GM18508 (cell line): Measurements from ENCODE around the gene ARHGAP5.

Experiments
- ATAC-seq: cut with Tn5 transposase; IDR thresholded peaks from one replicate; pipeline ENCODE4 v1.9.1; 2021; ENCODE audit warnings: moderate number of reproducible peaks; ENCODE audit not compliant: insufficient read depth, unreplicated experiment

The ARHGAP5 gene

GRCh38 chr14:32077081-32078022 is at the start of gene ARHGAP5:
TSS of gene ARHGAP5 (plus strand) at chr14:32077304. CDS start at chr14:32090670, 13,366 bp downstream.
- ATAC-seq, result no peak

DNA sequence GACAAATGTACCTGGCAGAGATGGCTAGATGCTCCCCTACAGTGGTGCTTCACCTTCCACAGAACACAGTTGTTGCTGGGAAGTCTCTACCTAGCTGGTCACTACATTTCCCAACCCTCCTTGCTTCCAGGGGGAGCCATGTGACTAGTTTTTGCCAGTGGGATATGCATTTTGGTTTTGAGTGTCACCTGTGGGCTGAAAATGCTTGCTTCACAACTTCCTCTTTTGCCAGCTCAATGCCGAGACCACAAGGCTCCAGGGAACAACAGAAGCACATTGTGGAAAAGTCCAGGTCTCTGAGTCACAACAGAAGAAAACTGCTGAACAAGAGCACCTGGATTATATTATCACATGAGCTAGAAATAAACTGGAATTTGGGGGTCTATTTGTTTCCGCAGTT is 48.5 kb upstream of the ARHGAP5 start:
- ATAC-seq, result no peak

DNA sequence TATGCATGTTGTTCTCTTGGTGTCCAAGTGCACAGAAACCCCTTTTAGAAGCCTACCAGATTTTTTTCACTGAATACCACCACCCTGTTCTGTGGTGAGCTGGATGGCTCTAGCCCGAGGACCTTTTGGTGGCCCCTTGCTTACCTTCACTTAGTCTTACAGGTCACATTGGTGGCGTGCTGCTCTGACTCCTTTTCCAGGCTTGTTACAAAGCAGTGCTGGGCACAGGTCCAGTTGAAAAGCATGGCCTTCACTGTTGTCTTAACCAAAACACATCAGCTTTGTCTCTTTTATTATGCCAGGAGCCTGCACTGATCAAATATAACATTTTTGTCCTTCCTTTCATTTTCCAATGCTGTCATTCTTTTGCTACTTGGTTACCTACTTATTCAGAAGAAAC is 43.6 kb upstream of the ARHGAP5 start:
- ATAC-seq, result no peak

GRCh38 chr14:32038876-32039275 is 38.2 kb upstream of the ARHGAP5 start:
- ATAC-seq, result no peak

DNA sequence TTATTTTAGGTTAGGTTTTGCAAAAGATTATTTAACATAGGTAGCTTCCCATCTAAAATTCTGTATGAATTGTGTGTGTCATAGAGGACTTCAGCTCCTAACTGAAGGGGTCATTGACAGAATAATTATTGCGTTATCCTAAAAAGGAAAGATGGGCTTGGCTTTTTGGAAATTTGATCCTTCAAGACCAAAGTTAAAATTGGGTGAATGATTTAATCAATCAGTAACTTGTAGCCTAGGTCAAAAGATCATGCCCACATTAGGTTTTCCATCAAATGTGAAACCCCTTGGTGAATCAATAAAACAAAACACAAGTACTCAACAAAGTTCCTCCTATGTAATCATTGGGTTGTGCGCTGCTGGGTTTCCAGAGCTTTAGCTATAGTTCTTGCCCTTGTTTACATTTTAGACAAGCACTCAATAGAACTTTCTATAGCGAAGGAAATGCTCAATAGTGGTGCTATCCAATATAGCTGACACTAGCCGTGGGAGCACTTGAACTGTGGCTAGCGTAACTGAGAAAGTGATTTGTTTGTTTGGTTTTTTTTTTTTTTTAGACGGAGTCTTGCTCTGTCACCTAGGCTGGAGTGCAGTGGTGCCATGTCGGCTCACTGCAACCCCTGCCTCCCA is 37.6 kb upstream of the ARHGAP5 start:
- no peak for ATAC-seq

DNA sequence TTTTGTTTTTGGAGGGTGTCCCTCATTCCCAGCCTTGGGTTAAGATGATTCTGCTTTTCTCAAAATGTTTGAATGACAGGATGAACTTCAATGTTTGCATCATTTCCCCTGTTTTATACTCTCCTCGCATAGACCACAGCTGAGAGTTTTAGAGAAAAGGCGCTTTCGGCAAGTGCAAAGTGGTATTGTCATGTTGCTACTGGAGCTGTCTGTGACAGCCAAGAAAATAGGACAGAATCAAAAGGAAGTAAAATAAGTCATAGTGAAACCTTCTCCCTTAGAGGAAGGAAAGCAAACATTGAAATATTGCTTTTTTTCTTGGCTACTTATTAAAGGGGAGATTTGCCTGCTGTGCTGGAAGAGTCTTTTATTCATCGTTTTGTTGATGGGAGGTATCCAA is 33.5 kb upstream of the ARHGAP5 start:
- ATAC-seq, result no peak

DNA sequence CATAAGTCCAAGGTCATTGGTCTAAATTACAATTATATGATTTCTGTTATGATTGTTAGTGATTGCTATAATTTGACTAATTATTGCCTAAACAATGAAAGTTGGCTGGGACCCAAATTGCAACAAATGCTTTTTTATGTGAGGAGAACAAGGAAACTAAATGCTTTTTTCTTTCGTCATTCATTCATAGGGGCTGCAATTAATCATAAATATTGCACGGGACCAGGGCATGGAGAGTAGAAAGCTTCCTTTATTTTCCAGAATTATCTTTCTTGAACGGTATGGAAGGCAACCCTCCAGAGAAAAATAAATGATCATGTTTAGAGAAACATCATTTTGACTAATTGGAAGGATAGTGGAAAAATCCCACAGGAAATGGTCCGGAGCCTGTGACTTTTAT is 32.6 kb upstream of the ARHGAP5 start:
- ATAC-seq, result no peak

DNA sequence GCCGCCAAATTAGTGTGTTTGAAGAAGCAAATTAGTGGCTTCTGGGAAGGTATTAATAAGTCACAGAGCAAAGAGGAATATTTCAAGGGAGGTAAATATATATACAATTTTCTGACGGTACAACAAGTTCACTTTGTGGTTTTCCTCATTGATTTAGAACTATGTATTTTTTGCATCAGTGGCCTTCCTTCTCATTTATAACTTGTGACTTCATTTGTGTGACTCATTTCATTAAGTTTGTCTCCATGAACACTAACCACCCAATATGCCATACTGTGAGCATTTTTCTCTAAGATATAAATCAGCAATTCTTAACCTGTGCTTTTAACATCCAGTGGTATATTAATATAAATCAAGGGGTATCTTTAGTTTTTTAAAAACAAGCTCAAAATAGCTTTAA is 29.3 kb upstream of the ARHGAP5 start:
- no peak for ATAC-seq

DNA sequence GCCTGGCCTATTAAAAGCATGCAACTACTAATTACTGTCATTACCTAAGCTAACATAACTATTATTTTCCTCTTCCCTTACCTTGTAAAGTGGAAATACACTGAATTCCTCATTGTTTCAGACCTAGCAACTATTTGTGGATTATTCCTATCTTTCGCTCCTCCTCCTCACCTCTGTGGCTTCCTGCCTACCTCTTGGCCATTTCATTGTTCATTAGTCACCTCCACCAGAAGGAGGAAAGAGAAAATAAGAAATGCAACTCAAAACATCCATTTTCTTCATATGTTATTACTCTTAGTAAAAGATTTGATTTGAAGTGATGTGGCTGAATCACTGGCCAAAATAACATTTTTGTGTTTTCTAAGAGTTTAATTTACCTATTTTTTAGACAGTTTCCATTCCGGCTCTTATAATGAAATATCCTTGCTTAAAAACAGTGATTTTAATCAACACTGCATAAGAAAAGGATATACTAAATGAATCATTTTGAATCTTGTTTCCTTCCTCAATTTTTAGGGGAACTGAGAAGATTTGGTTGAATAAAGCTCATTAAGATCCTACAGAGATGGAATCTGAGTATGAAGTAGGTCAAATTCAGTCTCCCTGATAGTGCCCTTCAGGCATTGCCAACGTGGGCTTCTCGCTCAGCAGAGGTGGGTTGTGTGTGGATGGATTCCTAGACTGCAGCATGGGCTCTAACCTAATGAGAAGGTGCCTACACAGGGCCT is 27.6 kb upstream of the ARHGAP5 start:
- no peak for ATAC-seq

DNA sequence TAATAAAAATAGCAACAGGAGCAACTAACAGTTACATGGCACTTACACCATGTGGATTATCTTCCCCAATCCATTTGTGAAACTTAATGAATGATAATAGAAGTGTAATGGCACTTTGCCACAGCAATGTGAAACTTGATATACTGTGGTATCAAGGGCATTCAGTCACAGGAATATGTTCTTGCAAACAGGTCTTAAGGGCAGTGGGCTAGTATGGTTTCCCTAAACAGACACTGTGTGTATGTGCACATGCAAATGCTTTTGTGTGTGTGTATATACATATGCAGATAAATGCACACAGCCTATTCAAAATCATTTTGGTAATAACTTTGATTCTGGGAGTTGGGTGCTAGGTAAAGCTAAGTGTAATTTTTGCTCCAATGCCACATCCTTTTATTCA is 26.2 kb upstream of the ARHGAP5 start:
- ATAC-seq, result no peak

GRCh38 chr14:32054536-32054935 is 22.6 kb upstream of the ARHGAP5 start:
- ATAC-seq, result no peak

- ATAC-seq, result no peak
Measured at GRCh38 chr14:32055175-32055574, 21.9 kb upstream of the ARHGAP5 start.

DNA sequence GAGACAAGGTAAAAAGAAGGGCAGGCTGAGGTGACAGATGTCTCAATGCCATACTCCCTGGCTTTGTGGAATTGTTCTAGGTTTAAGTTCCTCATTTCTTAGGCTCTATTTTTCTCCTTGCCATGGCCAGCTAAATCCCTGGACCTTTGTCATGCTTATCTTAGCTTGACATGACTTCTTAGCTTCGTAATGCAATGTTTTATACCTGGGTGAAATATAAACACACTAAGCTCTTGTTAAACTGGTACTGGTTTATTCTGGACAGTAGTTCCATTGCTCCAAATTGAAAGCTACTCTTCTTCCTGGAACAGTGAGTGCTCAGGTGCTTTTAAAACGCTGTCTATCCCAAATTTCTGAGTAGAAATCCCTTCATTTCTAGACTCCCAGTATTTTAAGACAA is 17.4 kb upstream of the ARHGAP5 start:
- ATAC-seq, result no peak

DNA sequence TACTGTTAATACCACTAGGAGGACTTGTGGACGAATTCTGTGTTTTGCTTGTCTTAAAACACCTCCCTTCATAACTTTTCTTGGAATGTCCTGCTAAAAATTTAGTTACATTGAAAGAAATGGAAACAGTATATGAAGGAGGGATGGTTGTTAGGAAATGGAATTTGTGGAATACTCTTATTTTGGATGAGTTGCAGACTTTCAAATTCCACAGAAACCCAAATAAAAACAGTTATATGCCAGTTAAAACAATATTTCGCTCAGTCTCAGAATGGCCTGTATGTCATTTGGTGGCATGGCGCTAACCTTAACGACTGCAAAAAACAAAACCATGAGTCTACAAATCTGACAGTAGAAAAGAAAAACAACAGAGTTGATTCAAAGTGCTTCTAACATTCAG is 12.2 kb upstream of the ARHGAP5 start:
- ATAC-seq, result no peak

- no peak for ATAC-seq
Measured at GRCh38 chr14:32068708-32069107, 8.4 kb upstream of the ARHGAP5 start.

DNA sequence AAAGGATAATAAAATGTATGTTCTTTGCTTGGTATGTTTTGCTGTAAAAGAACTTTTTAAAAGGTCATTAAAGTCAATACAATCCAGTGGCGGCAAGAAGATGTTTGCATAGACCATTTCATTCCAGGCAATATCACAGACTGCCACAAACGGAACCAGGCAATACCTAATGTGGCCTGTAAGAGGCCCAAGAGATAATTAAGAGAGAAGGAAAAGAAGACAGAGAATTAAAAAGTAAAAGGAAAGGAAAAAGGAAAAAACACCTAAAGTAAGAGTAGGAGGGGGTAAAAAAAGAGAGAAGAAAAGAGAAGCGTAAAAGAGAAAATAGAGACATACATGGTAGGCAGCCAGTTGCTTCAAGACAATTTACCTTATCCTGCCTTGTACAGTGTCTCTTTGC is 6.8 kb upstream of the ARHGAP5 start:
- ATAC-seq, result no peak

- ATAC-seq, result no peak
Measured at GRCh38 chr14:32072676-32073075, 4.4 kb upstream of the ARHGAP5 start.

DNA sequence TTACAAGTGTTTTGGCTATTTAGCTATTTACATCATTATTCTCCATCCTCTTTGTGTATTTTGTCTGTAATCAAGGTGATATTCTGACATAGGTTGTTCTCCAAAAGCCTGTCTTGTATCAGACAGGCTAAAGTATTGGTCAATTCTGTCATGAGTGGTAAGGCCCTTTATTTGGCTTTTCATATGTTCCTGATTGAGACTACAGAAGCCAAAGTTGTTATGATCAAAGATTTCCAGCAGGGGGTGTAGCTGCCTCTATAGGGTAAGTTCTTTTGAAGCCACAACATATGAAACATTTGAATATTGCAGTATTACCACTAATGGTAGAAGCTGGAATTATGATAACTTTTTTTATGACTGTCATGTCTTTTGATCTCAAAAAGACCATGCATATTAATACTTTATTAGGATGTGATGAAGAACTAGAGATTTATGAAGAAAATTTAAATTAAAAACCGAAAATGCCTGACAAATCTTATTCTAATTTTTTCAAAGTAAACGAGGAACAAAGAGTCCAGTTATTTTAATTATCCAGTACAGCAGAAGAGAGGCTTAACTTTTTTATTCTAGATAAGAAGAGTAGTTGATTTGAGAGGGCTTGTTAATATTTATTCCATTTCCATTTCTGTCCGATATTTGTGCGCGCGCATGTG is 3.4 kb upstream of the ARHGAP5 start:
- ATAC-seq, result peak; percentile 35

- no peak for ATAC-seq
Measured at GRCh38 chr14:32074887-32075572, 2.1 kb upstream of the ARHGAP5 start.

GRCh38 chr14:32075672-32076277 is 1.3 kb upstream of the ARHGAP5 start:
- ATAC-seq, result no peak
